ENCODE measurements around the gene FEZF2.

The FEZF2 gene

DNA sequence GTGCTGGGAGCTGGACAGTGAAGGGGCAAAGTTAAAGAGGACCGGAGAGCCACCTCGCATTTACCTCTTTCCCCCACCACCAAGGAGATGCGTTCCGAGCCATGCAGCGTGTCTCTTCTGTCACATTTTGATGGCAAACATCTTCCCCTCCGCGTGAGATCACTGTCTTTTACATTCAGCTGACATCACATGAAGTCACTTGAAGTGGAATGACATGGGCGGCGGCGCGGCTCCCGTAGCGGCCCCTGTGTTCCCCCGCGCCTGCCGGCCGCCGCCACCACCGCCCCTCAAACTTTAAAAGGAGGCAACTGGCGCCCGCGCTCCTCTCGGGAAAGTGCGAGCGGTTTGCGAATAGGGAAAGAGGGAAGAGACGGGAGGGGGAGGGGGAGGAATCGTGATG lies at the start of gene FEZF2:
FEZF2 (minus strand) TSS at position 336 of the 400 bp plus-strand sequence. CDS start 682 bp downstream, outside the sequence.
- no peak for DNase-seq (ENCODE audit: low read depth in 3 of 3)

DNA sequence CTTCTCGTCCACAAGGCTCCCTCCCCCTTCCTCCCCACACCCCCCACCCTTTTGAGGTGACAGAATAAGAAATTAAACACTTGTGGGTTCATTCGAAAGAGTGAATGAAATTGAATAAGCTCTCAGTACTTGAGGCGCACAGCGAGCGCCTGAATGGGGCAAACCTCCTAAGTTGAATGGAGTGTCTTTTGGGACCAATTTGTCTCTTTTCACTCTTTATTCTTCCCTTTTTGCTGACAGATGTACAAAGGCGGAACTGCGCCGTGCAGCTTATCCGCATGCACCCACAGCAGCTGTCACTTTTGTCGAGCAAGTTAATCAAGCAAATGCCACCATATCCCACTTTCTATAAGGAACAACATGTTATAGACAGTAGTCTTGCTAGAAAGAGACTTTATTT lies 47.9 kb upstream of the FEZF2 start:
- no peak for DNase-seq (ENCODE audit: low read depth in 3 of 3)

- no peak for DNase-seq (ENCODE audit: low read depth in 3 of 3)
Measured at GRCh38 chr3:62416144-62416543, 42.8 kb upstream of the FEZF2 start.

GRCh38 chr3:62415312-62415801 lies 42.0 kb upstream of the FEZF2 start:
- DNase-seq (ENCODE audit: low read depth in 3 of 3): no peak

GRCh38 chr3:62414786-62415185 lies 41.4 kb upstream of the FEZF2 start:
- no peak for DNase-seq (ENCODE audit: low read depth in 3 of 3)

DNA sequence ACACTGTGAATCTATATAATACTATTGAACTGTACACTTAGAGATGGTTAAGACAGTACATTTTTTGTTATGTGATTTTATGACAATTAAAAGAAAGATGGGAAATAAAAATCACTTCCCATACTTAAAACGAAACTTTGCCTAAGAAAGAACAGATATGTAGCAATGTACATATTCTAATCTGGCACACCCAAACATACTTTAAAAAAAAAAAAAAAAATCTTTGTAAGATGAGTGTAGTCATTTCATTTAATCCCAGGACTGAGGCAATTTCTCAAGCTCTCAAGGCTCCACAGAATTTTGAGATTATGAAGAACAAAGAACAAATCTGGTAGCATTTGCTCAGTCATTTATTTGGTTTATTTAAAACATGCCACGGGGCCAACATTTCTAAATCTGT lies 40.3 kb upstream of the FEZF2 start:
- DNase-seq (ENCODE audit: low read depth in 3 of 3): no peak

- DNase-seq (ENCODE audit: low read depth in 3 of 3): no peak
Measured at GRCh38 chr3:62406945-62407344, 33.6 kb upstream of the FEZF2 start.

- DNase-seq (ENCODE audit: low read depth in 3 of 3): no peak
Measured at GRCh38 chr3:62405566-62405965, 32.2 kb upstream of the FEZF2 start.

GRCh38 chr3:62405135-62405534 lies 31.8 kb upstream of the FEZF2 start:
- DNase-seq (ENCODE audit: low read depth in 3 of 3): no peak

GRCh38 chr3:62404321-62404720 lies 31.0 kb upstream of the FEZF2 start:
- DNase-seq (ENCODE audit: low read depth in 3 of 3): no peak

GRCh38 chr3:62403765-62404164 lies 30.4 kb upstream of the FEZF2 start:
- no peak for DNase-seq (ENCODE audit: low read depth in 3 of 3)

GRCh38 chr3:62392626-62393292 lies 19.4 kb upstream of the FEZF2 start:
- no peak for DNase-seq (ENCODE audit: low read depth in 3 of 3)

- DNase-seq (ENCODE audit: low read depth in 3 of 3): no peak
Measured at GRCh38 chr3:62387251-62387650, 13.9 kb upstream of the FEZF2 start.

GRCh38 chr3:62379321-62379798 lies 6.0 kb upstream of the FEZF2 start:
- DNase-seq (ENCODE audit: low read depth in 3 of 3): no peak

DNA sequence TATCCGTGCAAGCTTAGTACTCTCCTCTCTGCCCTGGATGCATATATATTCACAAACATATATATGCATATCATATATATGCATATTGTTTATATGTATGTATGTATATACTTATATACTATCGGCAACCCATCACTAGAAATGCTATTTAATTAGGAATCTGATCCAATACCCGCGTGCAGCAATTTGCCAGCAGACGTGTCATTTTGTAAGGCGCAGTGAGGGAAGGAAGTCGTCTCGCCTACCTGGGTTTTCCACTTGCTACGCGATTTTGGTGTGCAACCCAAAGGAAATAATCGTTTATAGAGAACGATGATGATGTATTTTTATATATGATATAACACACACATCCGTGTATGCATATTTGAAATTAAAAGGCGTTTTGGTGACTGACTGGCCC lies 5.6 kb upstream of the FEZF2 start:
- no peak for DNase-seq (ENCODE audit: low read depth in 3 of 3)

DNA sequence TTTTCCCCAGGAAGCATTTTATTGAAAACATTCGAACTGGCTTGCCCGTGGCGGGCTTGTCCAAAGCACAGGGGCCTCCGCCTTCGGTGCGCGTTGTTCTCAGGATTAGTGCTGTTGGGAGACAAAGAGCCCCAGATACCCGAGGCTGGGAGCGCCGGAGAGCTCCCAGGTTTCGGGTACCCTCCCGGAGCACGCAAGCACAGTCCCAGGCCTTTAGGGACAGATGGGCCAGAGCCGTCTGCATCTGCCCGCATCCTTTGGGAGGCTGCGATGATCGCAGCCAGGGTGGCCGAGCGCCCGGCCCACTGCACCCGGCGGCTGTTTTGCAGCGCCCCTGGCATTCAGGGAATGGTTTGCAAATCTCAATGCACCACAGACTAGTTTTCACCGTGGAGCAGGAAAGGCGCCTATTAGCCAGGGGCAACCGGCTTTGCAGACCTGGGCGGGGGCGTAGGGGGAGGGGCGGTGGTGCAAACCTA lies 5.0 kb upstream of the FEZF2 start:
- DNase-seq (ENCODE audit: low read depth in 3 of 3): no peak

- DNase-seq (ENCODE audit: low read depth in 3 of 3): no peak
Measured at GRCh38 chr3:62376906-62377877, 3.8 kb upstream of the FEZF2 start.

- no peak for DNase-seq (ENCODE audit: low read depth in 3 of 3)
Measured at GRCh38 chr3:62376454-62376720, 3.0 kb upstream of the FEZF2 start.

DNA sequence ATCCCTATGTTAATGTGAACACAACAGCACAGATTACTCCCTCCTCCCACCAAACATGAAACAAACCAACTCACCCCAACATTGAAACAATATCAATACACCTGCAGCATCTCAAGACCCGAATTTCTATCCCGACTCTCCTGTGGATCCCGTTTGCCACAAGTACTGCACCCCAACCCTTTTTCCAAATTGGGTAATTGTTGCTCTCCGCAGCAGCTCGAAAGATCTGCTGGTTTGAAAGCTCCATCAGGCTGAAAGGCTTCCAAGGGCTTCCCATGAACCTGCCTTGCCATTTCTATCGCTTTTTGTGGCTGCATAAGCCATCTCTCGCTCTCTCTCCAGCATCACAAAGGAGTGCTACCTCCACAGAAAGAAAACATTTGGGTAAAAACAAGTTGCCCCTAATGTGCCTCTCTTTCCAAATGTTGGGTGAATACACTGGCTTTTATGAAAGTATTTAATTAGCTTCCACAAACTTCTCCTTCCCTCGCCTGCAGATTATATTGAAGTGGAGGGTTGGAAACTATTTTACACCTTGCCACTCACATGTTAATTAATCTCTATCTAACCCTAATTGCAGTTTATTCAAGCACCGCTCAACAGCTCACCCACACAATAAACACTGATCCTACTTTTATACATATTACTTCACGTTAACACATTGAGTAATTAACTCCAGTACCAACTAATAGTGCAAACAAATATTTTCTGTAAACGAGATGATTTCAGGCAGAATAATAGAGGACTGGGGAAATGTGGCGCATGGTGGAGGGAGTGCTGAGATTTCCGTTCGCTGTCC lies 2.5 kb upstream of the FEZF2 start:
- DNase-seq (ENCODE audit: low read depth in 3 of 3): no peak

- DNase-seq (ENCODE audit: low read depth in 3 of 3): no peak
Measured at GRCh38 chr3:62374341-62375218, 1.2 kb upstream of the FEZF2 start.
